ENCODE results near the gene S100A3. TPM values are rescaled to one million over a fixed set of nuclear protein-coding genes. Genes with fewer than 3 reads are reported as not detected.

The S100A3 gene
- total and polyA plus RNA-seq, 2 of the 13 experiments (the other 11 are each of a cell fraction or from before 2014, with no cell fraction given), result 2.5 to 4.5 TPM

DNA sequence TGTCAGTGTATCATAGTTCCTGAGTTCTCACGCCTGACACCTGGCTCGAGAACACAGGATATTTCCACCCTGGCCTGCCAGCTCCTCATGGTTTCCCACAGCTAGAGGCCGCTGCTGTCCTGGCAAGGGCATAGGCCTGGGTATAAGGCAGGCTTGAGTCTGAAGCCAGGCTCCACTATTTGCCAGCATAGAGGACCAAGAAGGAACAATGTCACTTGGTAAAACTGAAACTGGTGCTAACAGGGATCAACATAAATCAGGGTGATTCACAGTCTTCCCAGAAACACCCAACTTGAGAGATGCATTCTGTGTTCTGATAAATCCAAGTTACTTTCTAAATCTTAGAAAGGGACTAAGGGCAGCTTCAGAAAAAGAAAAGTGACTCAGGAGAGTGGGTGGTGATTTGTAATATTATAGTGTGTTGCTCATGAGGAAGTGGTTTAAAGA lies 23.5 kb upstream of the S100A3 start (continued):
- TF ChIP-seq PHF8 (CRISPR knock-in tag; IDR thresholded peaks at IDR 0.05) (0 out of 2 replicates have a peak, but pooled peaks have one; percentile 9), ZNF230 (CRISPR knock-in tag; IDR thresholded peaks at IDR 0.05) (no peak), REXO4 (CRISPR knock-in tag; IDR thresholded peaks at IDR 0.05; ENCODE audit: borderline replicate concordance) (no peak), ZNF10 (CRISPR knock-in tag; IDR thresholded peaks at IDR 0.05; ENCODE audit: borderline replicate concordance, low read depth) (no peak), SALL1 (CRISPR knock-in tag; IDR thresholded peaks at IDR 0.05) (peak; percentile 45; the same call in 1 of the 2 replicates), ZFP36L2 (CRISPR knock-in tag; IDR thresholded peaks at IDR 0.05) (no peak), KDM2A (CRISPR knock-in tag; IDR thresholded peaks at IDR 0.05; ENCODE audit: borderline replicate concordance, low read depth) (peak; percentile 56; the same call in 1 of the 2 replicates), BHLHE40 (IDR thresholded peaks at IDR 0.05; ENCODE audit: low read length) (peak; percentile 30; the same call in 1 of the 2 replicates), NR2F6 (IDR thresholded peaks at IDR 0.05) (no peak), NR2F6 (CRISPR knock-in tag; IDR thresholded peaks at IDR 0.05) (peak; percentile 15; the same call in 1 of the 2 replicates), CTCF (CRISPR knock-in tag; IDR thresholded peaks at IDR 0.05) (peak; percentile 92), HMGXB3 (CRISPR knock-in tag; IDR thresholded peaks at IDR 0.05; ENCODE audit: borderline replicate concordance) (0 out of 2 replicates have a peak, but pooled peaks have one; percentile 35), TEAD3 (CRISPR knock-in tag; optimal IDR thresholded peaks at IDR 0.05; ENCODE audit: borderline replicate concordance) (peak; percentile 57), RAD21 (CRISPR knock-in tag; IDR thresholded peaks at IDR 0.05) (peak; percentile 81), ETV5 (CRISPR knock-in tag; IDR thresholded peaks at IDR 0.05; ENCODE audit: borderline replicate concordance) (peak; percentile 32; the same call in 1 of the 2 replicates), REPIN1 (CRISPR knock-in tag; IDR thresholded peaks at IDR 0.05; ENCODE audit: borderline replicate concordance, low read depth) (0 out of 2 replicates have a peak, but pooled peaks have one; percentile 29), GATAD1 (CRISPR knock-in tag; IDR thresholded peaks at IDR 0.05) (peak; percentile 24; the same call in 1 of the 2 replicates), ZNF780A (CRISPR knock-in tag; IDR thresholded peaks at IDR 0.05) (no peak), NPAS2 (CRISPR knock-in tag; IDR thresholded peaks at IDR 0.05; ENCODE audit: borderline replicate concordance) (no peak), MED1 (CRISPR knock-in tag; IDR thresholded peaks at IDR 0.05) (no peak), ARID5B (CRISPR knock-in tag; IDR thresholded peaks at IDR 0.05) (peak; percentile 28; the same call in 1 of the 2 replicates), GZF1 (CRISPR knock-in tag; IDR thresholded peaks at IDR 0.05) (no peak)

Data from HepG2 (cell line).